HepG2 (cell line): Measurements from ENCODE around the gene RBBP8NL. TPM values are rescaled to one million over a fixed set of nuclear protein-coding genes. Genes with fewer than 3 reads are reported as not detected.

Experiments
- ARNT ChIP-seq: fragments of 450-650 bp; IDR thresholded peaks from 2 replicates; pipeline ENCODE4 v1.6.1; 2017
- HNF4A ChIP-seq: sonication (generic); formaldehyde crosslinking; IDR thresholded peaks from 2 replicates; pipeline ENCODE4 v1.4.0; 2020; ENCODE audit warnings: missing genetic modification reagents
- KMT2B ChIP-seq: IDR thresholded peaks from 2 replicates; pipeline ENCODE4 v1.6.1; 2016; ENCODE audit warnings: missing genetic modification reagents, missing compliant biosample characterization
- NFIC ChIP-seq: IDR thresholded peaks from 2 replicates; pipeline ENCODE4 v1.6.1; 2012; ENCODE audit warnings: mild to moderate bottlenecking, low read length, inconsistent platforms
- PHF8 ChIP-seq: sonication (generic); formaldehyde crosslinking; IDR thresholded peaks from 2 replicates; pipeline ENCODE4 v1.5.0; 2020; ENCODE audit warnings: missing genetic modification reagents
- RAD51 ChIP-seq: fragments of 450-650 bp; IDR thresholded peaks from 2 replicates; pipeline ENCODE4 v1.6.1; 2016; ENCODE audit warnings: borderline replicate concordance
- SRSF4 ChIP-seq: fragments of 200-400 bp; formaldehyde crosslinking; IDR thresholded peaks from one replicate; pipeline ENCODE4 v1.6.1; 2018; ENCODE audit warnings: mild to moderate bottlenecking, low read depth, low read length, moderate library complexity; ENCODE audit not compliant: poor library complexity, severe bottlenecking
- TAF15 ChIP-seq: fragments of 200-400 bp; formaldehyde crosslinking; IDR thresholded peaks from one replicate; pipeline ENCODE4 v1.6.1; 2018; ENCODE audit warnings: mild to moderate bottlenecking, low read depth, low read length; ENCODE audit not compliant: poor library complexity, severe bottlenecking
- WIZ ChIP-seq: sonication (generic); formaldehyde crosslinking; IDR thresholded peaks from 2 replicates; pipeline ENCODE4 v1.5.1; 2020; ENCODE audit warnings: mild to moderate bottlenecking, missing genetic modification reagents
- ZC3H13 ChIP-seq: sonication (generic); formaldehyde crosslinking; IDR thresholded peaks from 2 replicates; pipeline ENCODE4 v1.8.1; 2023; ENCODE audit warnings: mild to moderate bottlenecking, missing genetic modification reagents, moderate library complexity
- ZFP36 ChIP-seq: fragments of 150-350 bp; IDR thresholded peaks from 2 replicates; pipeline ENCODE4 v1.6.1; 2018; ENCODE audit warnings: borderline replicate concordance, low read length, low read depth; ENCODE audit not compliant: partially characterized antibody
- ZFP36L2 ChIP-seq: sonication (generic); formaldehyde crosslinking; IDR thresholded peaks from 2 replicates; pipeline ENCODE4 v1.4.0; 2020; ENCODE audit warnings: missing genetic modification reagents
- ZNF207 ChIP-seq: fragments of 450-650 bp; IDR thresholded peaks from 2 replicates; pipeline ENCODE4 v1.6.1; 2016; ENCODE audit warnings: antibody characterized with exemption, borderline replicate concordance
- ZNF292 ChIP-seq: sonication (generic); formaldehyde crosslinking; IDR thresholded peaks from 2 replicates; pipeline ENCODE4 v1.8.1; 2022; ENCODE audit warnings: mild to moderate bottlenecking, low read depth, missing genetic modification reagents, borderline replicate concordance
- ZNF598 ChIP-seq: sonication (generic); formaldehyde crosslinking; IDR thresholded peaks from 2 replicates; pipeline ENCODE4 v1.5.1; 2020; ENCODE audit warnings: mild to moderate bottlenecking, missing genetic modification reagents, borderline replicate concordance
- ZNF777 ChIP-seq: sonication (generic); formaldehyde crosslinking; IDR thresholded peaks from 2 replicates; pipeline ENCODE4 v1.4.0; 2020; ENCODE audit warnings: missing genetic modification reagents
- ZNF792 ChIP-seq: IDR thresholded peaks from 2 replicates; pipeline ENCODE4 v1.6.1; 2016
- polyA plus RNA-seq, 8 experiments: library from polyadenylated mRNA; depleted of rRNA in 3 of 8; stranded (reverse) in 7 of 8; unstranded in 1 of 8; fragments of >200 nt; fragmentation: Illumina TruSeq in 4 of 8; extraction: Trizol in 4 of 8; gene quantifications; 2 replicates each; pipeline versions ENCODE4 v1.2.1 to v1.2.3, GENCODE V29; 2011 to 2016; ENCODE audit warnings: low read depth in 4 of 8, missing spikeins in 1 of 8, mixed read lengths in 1 of 8; ENCODE audit not compliant: insufficient read depth in 1 of 8
- total RNA-seq, 5 experiments: library from RNA; depleted of rRNA; stranded (reverse); fragments of >200 nt; fragmentation: Illumina TruSeq; extraction: Trizol; gene quantifications; 2 replicates each; pipeline ENCODE4 v1.2.3, GENCODE V29; 2016; ENCODE audit warnings: low read depth in 1 of 5
- TF ChIP-seq, protein P1 (sequence below): sonication (generic); formaldehyde crosslinking; conservative IDR thresholded peaks from 2 replicates; pipeline ENCODE4 v1.8.0; 2022; ENCODE audit warnings: mild to moderate bottlenecking, moderate library complexity, missing genetic modification reagents
- TF ChIP-seq, protein P2 (sequence below): sonication (generic); formaldehyde crosslinking; IDR thresholded peaks from 2 replicates; pipeline ENCODE4 v1.4.0; 2020; ENCODE audit warnings: missing genetic modification reagents, borderline replicate concordance
- TF ChIP-seq, protein P3 (sequence below): sonication (generic); formaldehyde crosslinking; IDR thresholded peaks from 2 replicates; pipeline ENCODE4 v1.9.0; 2021; ENCODE audit warnings: missing genetic modification reagents, mild to moderate bottlenecking, borderline replicate concordance
- TF ChIP-seq, protein P4 (sequence below): IDR thresholded peaks from 2 replicates; pipeline ENCODE4 v1.6.1; 2016; ENCODE audit warnings: mild to moderate bottlenecking, missing biosample characterization, missing genetic modification reagents
- TF ChIP-seq, protein P5 (sequence below): IDR thresholded peaks from 2 replicates; pipeline ENCODE4 v1.6.1; 2018; ENCODE audit warnings: missing genetic modification reagents, mild to moderate bottlenecking, missing compliant biosample characterization

The RBBP8NL gene
- total and polyA plus RNA-seq, 2 of the 13 experiments (the other 11 are each of a cell fraction or from before 2014, with no cell fraction given) = 0.69 to 0.86 TPM

DNA sequence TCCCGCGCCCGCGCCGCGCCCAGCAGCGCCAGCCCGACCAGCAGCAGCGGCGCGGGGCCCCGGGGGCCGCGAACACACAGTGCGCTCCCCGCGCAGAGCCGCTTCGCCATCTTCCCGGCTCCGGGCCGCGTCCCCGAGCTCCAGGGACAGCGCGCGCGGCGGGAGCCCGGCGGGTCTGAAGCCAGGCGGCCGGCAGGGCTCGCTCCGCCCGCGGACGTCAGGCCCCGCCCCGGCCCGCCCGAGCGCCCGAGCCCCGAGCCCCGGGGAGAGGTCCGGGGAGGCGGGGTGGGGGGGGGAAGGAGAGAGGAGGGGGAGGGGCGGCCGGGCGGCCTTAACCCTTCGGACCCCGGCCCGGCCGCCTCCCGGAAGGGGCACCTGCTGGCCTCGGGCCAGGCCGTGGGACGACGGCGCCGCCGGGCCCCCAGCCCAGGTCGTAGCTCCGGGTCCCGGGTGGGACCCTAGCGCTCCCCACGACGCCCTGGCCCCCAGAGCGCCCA is 60.2 kb downstream of the RBBP8NL start, which contains the start of gene LAMA5 (continued):
- TF ChIP-seq, protein P1, sequence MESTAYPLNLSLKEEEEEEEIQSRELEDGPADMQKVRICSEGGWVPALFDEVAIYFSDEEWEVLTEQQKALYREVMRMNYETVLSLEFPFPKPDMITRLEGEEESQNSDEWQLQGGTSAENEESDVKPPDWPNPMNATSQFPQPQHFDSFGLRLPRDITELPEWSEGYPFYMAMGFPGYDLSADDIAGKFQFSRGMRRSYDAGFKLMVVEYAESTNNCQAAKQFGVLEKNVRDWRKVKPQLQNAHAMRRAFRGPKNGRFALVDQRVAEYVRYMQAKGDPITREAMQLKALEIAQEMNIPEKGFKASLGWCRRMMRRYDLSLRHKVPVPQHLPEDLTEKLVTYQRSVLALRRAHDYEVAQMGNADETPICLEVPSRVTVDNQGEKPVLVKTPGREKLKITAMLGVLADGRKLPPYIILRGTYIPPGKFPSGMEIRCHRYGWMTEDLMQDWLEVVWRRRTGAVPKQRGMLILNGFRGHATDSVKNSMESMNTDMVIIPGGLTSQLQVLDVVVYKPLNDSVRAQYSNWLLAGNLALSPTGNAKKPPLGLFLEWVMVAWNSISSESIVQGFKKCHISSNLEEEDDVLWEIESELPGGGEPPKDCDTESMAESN (CRISPR knock-in tag) = no peak
- TF ChIP-seq TAF15 = peak; percentile 81
- no peak for TF ChIP-seq SRSF4
- TF ChIP-seq, protein P2, sequence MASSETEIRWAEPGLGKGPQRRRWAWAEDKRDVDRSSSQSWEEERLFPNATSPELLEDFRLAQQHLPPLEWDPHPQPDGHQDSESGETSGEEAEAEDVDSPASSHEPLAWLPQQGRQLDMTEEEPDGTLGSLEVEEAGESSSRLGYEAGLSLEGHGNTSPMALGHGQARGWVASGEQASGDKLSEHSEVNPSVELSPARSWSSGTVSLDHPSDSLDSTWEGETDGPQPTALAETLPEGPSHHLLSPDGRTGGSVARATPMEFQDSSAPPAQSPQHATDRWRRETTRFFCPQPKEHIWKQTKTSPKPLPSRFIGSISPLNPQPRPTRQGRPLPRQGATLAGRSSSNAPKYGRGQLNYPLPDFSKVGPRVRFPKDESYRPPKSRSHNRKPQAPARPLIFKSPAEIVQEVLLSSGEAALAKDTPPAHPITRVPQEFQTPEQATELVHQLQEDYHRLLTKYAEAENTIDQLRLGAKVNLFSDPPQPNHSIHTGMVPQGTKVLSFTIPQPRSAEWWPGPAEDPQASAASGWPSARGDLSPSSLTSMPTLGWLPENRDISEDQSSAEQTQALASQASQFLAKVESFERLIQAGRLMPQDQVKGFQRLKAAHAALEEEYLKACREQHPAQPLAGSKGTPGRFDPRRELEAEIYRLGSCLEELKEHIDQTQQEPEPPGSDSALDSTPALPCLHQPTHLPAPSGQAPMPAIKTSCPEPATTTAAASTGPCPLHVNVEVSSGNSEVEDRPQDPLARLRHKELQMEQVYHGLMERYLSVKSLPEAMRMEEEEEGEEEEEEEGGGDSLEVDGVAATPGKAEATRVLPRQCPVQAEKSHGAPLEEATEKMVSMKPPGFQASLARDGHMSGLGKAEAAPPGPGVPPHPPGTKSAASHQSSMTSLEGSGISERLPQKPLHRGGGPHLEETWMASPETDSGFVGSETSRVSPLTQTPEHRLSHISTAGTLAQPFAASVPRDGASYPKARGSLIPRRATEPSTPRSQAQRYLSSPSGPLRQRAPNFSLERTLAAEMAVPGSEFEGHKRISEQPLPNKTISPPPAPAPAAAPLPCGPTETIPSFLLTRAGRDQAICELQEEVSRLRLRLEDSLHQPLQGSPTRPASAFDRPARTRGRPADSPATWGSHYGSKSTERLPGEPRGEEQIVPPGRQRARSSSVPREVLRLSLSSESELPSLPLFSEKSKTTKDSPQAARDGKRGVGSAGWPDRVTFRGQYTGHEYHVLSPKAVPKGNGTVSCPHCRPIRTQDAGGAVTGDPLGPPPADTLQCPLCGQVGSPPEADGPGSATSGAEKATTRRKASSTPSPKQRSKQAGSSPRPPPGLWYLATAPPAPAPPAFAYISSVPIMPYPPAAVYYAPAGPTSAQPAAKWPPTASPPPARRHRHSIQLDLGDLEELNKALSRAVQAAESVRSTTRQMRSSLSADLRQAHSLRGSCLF (CRISPR knock-in tag) = no peak
- TF ChIP-seq ZNF792 (CRISPR knock-in tag) = no peak
- TF ChIP-seq ZFP36 = no peak
- no peak for TF ChIP-seq KMT2B
- TF ChIP-seq, protein P3, sequence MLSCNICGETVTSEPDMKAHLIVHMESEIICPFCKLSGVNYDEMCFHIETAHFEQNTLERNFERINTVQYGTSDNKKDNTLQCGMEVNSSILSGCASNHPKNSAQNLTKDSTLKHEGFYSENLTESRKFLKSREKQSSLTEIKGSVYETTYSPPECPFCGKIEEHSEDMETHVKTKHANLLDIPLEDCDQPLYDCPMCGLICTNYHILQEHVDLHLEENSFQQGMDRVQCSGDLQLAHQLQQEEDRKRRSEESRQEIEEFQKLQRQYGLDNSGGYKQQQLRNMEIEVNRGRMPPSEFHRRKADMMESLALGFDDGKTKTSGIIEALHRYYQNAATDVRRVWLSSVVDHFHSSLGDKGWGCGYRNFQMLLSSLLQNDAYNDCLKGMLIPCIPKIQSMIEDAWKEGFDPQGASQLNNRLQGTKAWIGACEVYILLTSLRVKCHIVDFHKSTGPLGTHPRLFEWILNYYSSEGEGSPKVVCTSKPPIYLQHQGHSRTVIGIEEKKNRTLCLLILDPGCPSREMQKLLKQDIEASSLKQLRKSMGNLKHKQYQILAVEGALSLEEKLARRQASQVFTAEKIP (CRISPR knock-in tag) = no peak
- no peak; the same call in 1 of the 2 replicates for TF ChIP-seq ZC3H13 (CRISPR knock-in tag)
- no peak for TF ChIP-seq ARNT
- peak; percentile 10; the same call in 1 of the 2 replicates for TF ChIP-seq ZNF777 (CRISPR knock-in tag)
- TF ChIP-seq RAD51 = no peak
- TF ChIP-seq ZNF207 = no peak
- no peak for TF ChIP-seq ZNF598 (CRISPR knock-in tag)
- TF ChIP-seq PHF8 (CRISPR knock-in tag) = no peak
- no peak for TF ChIP-seq HNF4A (CRISPR knock-in tag)
- TF ChIP-seq WIZ = no peak
- TF ChIP-seq ZFP36L2 (CRISPR knock-in tag) = no peak
- no peak for TF ChIP-seq ZNF292 (CRISPR knock-in tag)
- TF ChIP-seq NFIC = 0 out of 2 replicates have a peak, but pooled peaks have one; percentile 29
- TF ChIP-seq, protein P4, sequence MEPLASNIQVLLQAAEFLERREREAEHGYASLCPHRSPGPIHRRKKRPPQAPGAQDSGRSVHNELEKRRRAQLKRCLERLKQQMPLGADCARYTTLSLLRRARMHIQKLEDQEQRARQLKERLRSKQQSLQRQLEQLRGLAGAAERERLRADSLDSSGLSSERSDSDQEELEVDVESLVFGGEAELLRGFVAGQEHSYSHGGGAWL (CRISPR knock-in tag) = no peak
- TF ChIP-seq, protein P5, sequence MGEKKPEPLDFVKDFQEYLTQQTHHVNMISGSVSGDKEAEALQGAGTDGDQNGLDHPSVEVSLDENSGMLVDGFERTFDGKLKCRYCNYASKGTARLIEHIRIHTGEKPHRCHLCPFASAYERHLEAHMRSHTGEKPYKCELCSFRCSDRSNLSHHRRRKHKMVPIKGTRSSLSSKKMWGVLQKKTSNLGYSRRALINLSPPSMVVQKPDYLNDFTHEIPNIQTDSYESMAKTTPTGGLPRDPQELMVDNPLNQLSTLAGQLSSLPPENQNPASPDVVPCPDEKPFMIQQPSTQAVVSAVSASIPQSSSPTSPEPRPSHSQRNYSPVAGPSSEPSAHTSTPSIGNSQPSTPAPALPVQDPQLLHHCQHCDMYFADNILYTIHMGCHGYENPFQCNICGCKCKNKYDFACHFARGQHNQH = no peak
